ENCODE data around the gene GPR39.

The GPR39 gene

GRCh38 chr2:132607426-132608090 lies 191.0 kb downstream of the GPR39 start:
- DNase-seq, result no peak

- DNase-seq, result no peak
Measured at GRCh38 chr2:132608311-132608710, 191.7 kb downstream of the GPR39 start.

GRCh38 chr2:132609101-132609890 lies 192.7 kb downstream of the GPR39 start:
- no peak for DNase-seq

- no peak for DNase-seq
Measured at GRCh38 chr2:132611719-132612118, 195.1 kb downstream of the GPR39 start.

- DNase-seq, result no peak
Measured at GRCh38 chr2:132615329-132616085, 198.9 kb downstream of the GPR39 start.

- no peak for DNase-seq
Measured at GRCh38 chr2:132617989-132618388, 201.4 kb downstream of the GPR39 start.

GRCh38 chr2:132618734-132619133 lies 202.1 kb downstream of the GPR39 start:
- no peak for DNase-seq

- no peak for DNase-seq
Measured at GRCh38 chr2:132620115-132620514, 203.5 kb downstream of the GPR39 start.

- no peak for DNase-seq
Measured at GRCh38 chr2:132621131-132621875, 204.7 kb downstream of the GPR39 start.

- peak; percentile 52 for DNase-seq
Measured at GRCh38 chr2:132623096-132623839, 206.7 kb downstream of the GPR39 start.

GRCh38 chr2:132627536-132627935 lies 210.9 kb downstream of the GPR39 start:
- no peak for DNase-seq

- DNase-seq, result peak; percentile 47
Measured at GRCh38 chr2:132632000-132632649, 215.5 kb downstream of the GPR39 start.

GRCh38 chr2:132633635-132634034 lies 217.0 kb downstream of the GPR39 start:
- no peak for DNase-seq

- no peak for DNase-seq
Measured at GRCh38 chr2:132636346-132636745, 219.7 kb downstream of the GPR39 start.

- DNase-seq, result no peak
Measured at GRCh38 chr2:132638313-132639040, 221.9 kb downstream of the GPR39 start.

GRCh38 chr2:132640116-132640515 lies 223.5 kb downstream of the GPR39 start:
- DNase-seq, result no peak

GRCh38 chr2:132641819-132642218 lies 225.2 kb downstream of the GPR39 start:
- no peak for DNase-seq

GRCh38 chr2:132642415-132642814 lies 225.8 kb downstream of the GPR39 start:
- no peak for DNase-seq

- no peak for DNase-seq
Measured at GRCh38 chr2:132645176-132645575, 228.6 kb downstream of the GPR39 start.

- DNase-seq, result peak; percentile 35
Measured at GRCh38 chr2:132645722-132646539, 229.3 kb downstream of the GPR39 start.
